ENCODE data around the gene CNN2. TPM values are rescaled to one million over a fixed set of nuclear protein-coding genes. Genes with fewer than 3 reads are reported as not detected.

Gene CNN2
- total RNA-seq, 1 experiment from 2014 or later = 151 TPM

DNA sequence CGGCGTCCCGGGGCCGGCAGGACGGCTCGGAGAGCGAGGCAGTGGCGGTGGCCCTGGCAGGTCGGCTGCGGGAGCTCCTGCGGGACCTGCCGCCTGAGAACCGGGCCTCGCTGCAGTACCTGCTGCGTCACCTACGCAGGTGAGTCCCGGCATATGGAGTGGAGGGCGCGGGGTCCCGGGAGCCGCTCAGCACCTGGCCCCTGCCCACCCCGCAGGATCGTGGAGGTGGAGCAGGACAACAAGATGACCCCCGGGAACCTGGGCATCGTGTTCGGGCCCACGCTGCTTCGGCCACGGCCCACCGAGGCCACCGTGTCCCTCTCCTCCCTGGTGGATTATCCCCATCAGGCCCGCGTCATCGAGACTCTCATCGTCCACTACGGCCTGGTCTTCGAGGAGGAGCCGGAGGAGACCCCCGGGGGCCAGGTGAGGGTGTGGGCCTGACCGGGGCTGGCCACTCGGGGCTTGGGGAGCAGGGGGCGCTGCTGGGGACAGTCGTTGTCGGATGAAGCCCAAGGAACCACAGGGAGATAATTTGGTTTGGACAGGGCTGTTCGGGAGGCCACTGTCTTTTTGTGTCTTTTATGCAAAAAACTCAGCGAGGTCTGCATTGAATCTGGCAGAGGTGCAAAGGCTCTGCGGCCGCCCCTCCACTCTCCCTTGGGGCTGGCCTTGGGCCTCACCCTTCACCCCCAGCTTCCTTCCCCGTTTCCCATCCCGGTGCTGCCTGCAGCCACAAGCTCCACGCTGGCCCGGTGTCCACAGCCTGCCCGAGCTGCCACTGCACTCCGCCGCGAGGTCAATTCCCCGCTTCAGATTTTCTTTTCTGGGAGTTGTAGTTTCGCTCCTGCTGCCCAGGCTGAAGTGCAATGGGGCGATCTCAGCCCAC, 56.8 kb downstream of the CNN2 start:
- intact Hi-C loops (cut with micrococcal nuclease; ENCODE audit: unreplicated experiment) = no loop called here
- Mint-ChIP-seq H3K27me3 (ENCODE audit: unreplicated experiment) (no peaks in the 10 kb centered on the region), H3K4me1 (ENCODE audit: low read depth, unreplicated experiment) (no peaks in the 10 kb centered on the region), H3K36me3 (ENCODE audit: insufficient read depth, unreplicated experiment) (peaks cover 28% of the 10 kb centered on the region), H3K27ac (ENCODE audit: unreplicated experiment) (no peak overlapping the region), H3K4me3 (ENCODE audit: low read depth, unreplicated experiment) (no peak overlapping the region), H3K9me3 (ENCODE audit: low read depth, unreplicated experiment) (no peaks in the 10 kb centered on the region)
- no peak for DNase-seq
- CTCF ChIA-PET = no interaction called here
- BruUV-seq (replicated peaks) = no TSS peak
- TF ChIP-seq, protein P1, sequence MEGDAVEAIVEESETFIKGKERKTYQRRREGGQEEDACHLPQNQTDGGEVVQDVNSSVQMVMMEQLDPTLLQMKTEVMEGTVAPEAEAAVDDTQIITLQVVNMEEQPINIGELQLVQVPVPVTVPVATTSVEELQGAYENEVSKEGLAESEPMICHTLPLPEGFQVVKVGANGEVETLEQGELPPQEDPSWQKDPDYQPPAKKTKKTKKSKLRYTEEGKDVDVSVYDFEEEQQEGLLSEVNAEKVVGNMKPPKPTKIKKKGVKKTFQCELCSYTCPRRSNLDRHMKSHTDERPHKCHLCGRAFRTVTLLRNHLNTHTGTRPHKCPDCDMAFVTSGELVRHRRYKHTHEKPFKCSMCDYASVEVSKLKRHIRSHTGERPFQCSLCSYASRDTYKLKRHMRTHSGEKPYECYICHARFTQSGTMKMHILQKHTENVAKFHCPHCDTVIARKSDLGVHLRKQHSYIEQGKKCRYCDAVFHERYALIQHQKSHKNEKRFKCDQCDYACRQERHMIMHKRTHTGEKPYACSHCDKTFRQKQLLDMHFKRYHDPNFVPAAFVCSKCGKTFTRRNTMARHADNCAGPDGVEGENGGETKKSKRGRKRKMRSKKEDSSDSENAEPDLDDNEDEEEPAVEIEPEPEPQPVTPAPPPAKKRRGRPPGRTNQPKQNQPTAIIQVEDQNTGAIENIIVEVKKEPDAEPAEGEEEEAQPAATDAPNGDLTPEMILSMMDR (IDR thresholded peaks at IDR 0.05; ENCODE audit: unreplicated experiment) = no peak

DNA sequence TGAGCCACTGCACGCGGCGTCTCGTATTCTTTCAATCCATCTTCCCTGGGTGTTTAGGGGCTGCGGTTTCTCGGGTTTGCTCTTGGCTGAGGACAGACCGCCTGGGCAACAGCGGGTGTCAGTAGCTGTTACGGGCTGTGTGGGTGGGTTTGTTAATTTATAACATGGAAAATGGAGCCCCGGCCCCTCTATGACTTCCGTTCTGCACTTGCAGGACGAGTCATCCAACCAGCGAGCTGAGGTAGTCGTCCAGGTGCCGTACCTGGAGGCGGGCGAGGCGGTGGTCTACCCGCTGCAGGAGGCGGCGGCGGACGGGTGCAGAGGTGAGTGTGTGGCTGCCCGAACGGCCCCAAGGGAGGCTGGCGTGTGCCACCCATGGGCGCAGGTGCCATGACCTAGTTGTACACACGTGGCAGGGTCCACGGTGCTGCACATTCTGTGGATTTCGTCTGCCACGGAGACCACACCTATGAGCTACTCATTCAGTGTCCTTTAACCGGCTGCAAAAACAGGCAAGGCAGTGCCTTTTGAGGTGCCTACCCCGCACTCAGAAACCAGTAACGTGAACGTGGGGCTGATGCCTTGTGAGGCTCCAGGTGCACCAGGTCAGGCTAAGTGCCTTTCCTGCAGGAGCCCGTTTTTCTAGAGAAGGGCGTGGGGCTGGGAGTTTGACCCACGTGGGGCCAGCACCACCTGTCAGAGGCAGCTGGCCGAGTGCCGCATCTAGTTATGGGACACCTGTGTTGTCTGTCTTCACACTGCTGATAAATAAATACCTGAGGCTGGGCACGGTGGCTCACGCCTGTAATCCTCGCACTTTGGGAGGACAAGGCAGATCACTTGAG, 57.8 kb downstream of the CNN2 start:
- peaks cover 39% of the 10 kb centered on the region for H3K36me3 Mint-ChIP-seq (ENCODE audit: insufficient read depth, unreplicated experiment)
- no TSS peak for BruUV-seq (replicated peaks)
- TF ChIP-seq, protein P1 (IDR thresholded peaks at IDR 0.05; ENCODE audit: unreplicated experiment) = no peak
- no peaks in the 10 kb centered on the region for H3K4me1 Mint-ChIP-seq (ENCODE audit: low read depth, unreplicated experiment)
- DNase-seq = no peak
- H3K27me3 Mint-ChIP-seq (ENCODE audit: unreplicated experiment) = no peaks in the 10 kb centered on the region
- H3K9me3 Mint-ChIP-seq (ENCODE audit: low read depth, unreplicated experiment) = no peaks in the 10 kb centered on the region
- CTCF ChIA-PET = no interaction called here
- no peak overlapping the region for H3K4me3 Mint-ChIP-seq (ENCODE audit: low read depth, unreplicated experiment)
- intact Hi-C loops (cut with micrococcal nuclease; ENCODE audit: unreplicated experiment) = no loop called here
- H3K27ac Mint-ChIP-seq (ENCODE audit: unreplicated experiment) = no peak overlapping the region

DNA sequence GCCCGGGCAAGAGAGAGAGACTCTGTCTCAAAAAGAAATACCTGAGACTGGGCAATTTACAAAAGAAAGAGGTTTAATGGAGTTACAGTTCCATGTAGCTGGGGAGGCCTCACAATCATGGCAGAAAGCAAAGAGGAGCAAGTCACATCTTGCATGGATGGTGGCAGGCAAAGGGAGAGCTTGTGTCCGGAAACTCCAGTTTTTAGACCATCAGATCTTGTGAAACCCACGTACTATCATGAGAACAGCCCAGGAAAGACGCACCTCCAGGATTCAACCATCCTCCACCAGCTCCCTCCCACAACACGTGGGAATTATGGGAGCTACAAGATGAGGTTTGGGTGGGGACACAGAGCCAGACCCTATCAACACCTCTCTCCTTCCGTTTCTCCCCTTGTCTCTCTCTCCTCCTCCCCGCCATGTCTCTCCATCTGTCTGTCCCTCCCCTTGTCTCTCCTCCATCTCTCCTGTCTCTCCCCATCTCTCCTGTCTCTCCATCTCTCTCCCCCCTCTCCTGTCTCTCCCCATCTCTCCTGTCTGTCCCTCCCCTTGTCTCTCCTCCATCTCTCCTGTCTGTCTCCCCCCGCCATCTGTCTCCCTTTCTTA, 58.7 kb downstream of the CNN2 start:
- Mint-ChIP-seq H3K36me3 (ENCODE audit: insufficient read depth, unreplicated experiment) (peaks cover 44% of the 10 kb centered on the region), H3K4me1 (ENCODE audit: low read depth, unreplicated experiment) (no peaks in the 10 kb centered on the region), H3K4me3 (ENCODE audit: low read depth, unreplicated experiment) (no peak overlapping the region), H3K27me3 (ENCODE audit: unreplicated experiment) (no peaks in the 10 kb centered on the region), H3K27ac (ENCODE audit: unreplicated experiment) (peak overlapping the region; percentile 3), H3K9me3 (ENCODE audit: low read depth, unreplicated experiment) (no peaks in the 10 kb centered on the region)
- intact Hi-C loops (cut with micrococcal nuclease; ENCODE audit: unreplicated experiment) = no loop called here
- BruUV-seq (replicated peaks) = no TSS peak
- TF ChIP-seq, protein P1 (IDR thresholded peaks at IDR 0.05; ENCODE audit: unreplicated experiment) = no peak
- no peak for DNase-seq
- CTCF ChIA-PET = no interaction called here

DNA sequence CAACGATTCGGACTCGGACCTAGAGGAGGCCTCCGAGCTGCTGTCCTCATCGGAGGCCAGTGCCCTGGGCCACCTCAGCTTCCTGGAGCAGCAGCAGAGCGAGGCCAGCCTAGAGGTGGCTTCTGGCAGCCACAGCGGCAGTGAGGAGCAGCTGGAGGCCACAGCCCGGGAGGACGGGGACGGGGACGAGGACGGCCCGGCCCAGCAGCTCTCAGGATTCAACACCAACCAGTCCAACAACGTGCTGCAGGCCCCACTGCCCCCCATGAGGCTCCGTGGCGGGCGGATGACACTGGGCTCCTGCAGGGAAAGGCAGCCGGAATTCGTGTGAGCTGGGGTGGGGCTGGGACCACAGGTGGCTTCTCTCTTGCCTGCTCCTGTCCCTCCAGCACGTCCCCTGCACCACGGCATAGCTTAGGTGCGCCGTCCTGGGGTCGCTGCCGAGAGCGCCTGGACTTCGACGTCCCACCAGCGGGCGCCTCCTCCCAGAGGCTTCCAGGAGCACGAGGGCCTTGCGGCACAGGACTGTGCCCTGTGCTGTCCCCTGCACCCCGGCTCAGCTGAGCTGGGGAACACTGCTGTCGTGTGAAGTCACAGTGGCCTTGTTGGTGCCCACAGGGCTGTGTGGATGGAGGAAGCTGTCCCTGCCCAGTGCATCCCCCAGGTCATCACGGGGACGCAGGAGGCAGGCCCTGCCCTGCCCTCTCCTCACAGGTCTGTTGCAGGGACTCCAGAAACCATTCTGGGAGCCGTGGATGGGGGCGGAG, 59.5 kb downstream of the CNN2 start:
- Mint-ChIP-seq H3K9me3 (ENCODE audit: low read depth, unreplicated experiment) (no peaks in the 10 kb centered on the region), H3K4me3 (ENCODE audit: low read depth, unreplicated experiment) (no peak overlapping the region), H3K27ac (ENCODE audit: unreplicated experiment) (no peak overlapping the region), H3K27me3 (ENCODE audit: unreplicated experiment) (no peaks in the 10 kb centered on the region), H3K36me3 (ENCODE audit: insufficient read depth, unreplicated experiment) (peaks cover 49% of the 10 kb centered on the region), H3K4me1 (ENCODE audit: low read depth, unreplicated experiment) (no peaks in the 10 kb centered on the region)
- BruUV-seq (replicated peaks) = no TSS peak
- CTCF ChIA-PET = interaction anchor here (0.8 kb wide), 1 partner anchor 11 kb away, joined by 3 read pairs; no protein-coding TSS in a partner anchor
- intact Hi-C loops (cut with micrococcal nuclease; ENCODE audit: unreplicated experiment) = no loop called here
- DNase-seq = no peak
- TF ChIP-seq, protein P1 (IDR thresholded peaks at IDR 0.05; ENCODE audit: unreplicated experiment) = no peak
